OCI-LY7 (cell line): ENCODE measurements around the gene CDH16. TPM values are rescaled to one million over a fixed set of nuclear protein-coding genes. Genes with fewer than 3 reads are reported as not detected.

ENCODE experiments used
- BruUV-seq: library from RNA; stranded (reverse); fragments of 400-500 nt; replicated peaks from 2 replicates; lab custom pipeline; 2021; lab: Mats Ljungman, UMichigan
- CTCF ChIA-PET: fragments of 300-600 bp; sonication (Branson Sonifier 250); formaldehyde crosslinking; loops from one replicate; lab custom pipeline; 2022; ENCODE audit warnings: antibody characterized with exemption; ENCODE audit not compliant: unreplicated experiment; lab: Charles Lee
- POLR2A ChIA-PET: fragments of 300-600 bp; sonication (Branson Sonifier 250); formaldehyde crosslinking; loops from one replicate; lab custom pipeline; 2022; ENCODE audit warnings: antibody characterized with exemption; lab: Charles Lee
- DNase-seq: peaks from one replicate; pipeline ENCODE4 v3.0.0-alpha.2; 2015; ENCODE audit warnings: low spot score
- H2AFZ ChIP-seq: fragments of 200-600 bp; sonication (generic), shearing (Covaris generic); 2 replicates; pipeline ENCODE4 v1.6.1; 2014; ENCODE audit warnings: mild to moderate bottlenecking, antibody characterized with exemption, low read length, moderate library complexity
- H3K27ac ChIP-seq: fragments of 200-600 bp; sonication (generic); 2 replicates; pipeline ENCODE4 v1.5.1; 2014; ENCODE audit warnings: mixed run types, low read depth, mild to moderate bottlenecking, moderate library complexity, low read length, inconsistent platforms; ENCODE audit not compliant: poor library complexity, severe bottlenecking
- H3K36me3 ChIP-seq: fragments of 200-600 bp; sonication (generic); 2 replicates; pipeline ENCODE4 v1.6.1; 2014; ENCODE audit warnings: mild to moderate bottlenecking, antibody characterized with exemption, low read length, moderate library complexity, mixed read lengths; ENCODE audit not compliant: insufficient read depth
- H3K4me1 ChIP-seq: fragments of 200-600 bp; sonication (generic); 2 replicates; pipeline ENCODE4 v1.5.1; 2014; ENCODE audit warnings: mild to moderate bottlenecking, low read length; ENCODE audit not compliant: insufficient read depth, poor library complexity, severe bottlenecking
- H3K4me2 ChIP-seq: fragments of 200-600 bp; sonication (generic); 2 replicates; pipeline ENCODE4 v1.6.1; 2014; ENCODE audit warnings: mild to moderate bottlenecking, low read length
- H3K4me3 ChIP-seq: fragments of 200-600 bp; sonication (generic); 2 replicates; pipeline ENCODE4 v1.5.1; 2014; ENCODE audit warnings: mild to moderate bottlenecking, low read depth, low read length; ENCODE audit not compliant: poor library complexity, severe bottlenecking
- H3K79me2 ChIP-seq: fragments of 200-600 bp; sonication (generic); 2 replicates; pipeline ENCODE4 v1.6.1; 2016; ENCODE audit warnings: low read depth, mild to moderate bottlenecking, low read length, moderate library complexity, mixed read lengths; ENCODE audit not compliant: insufficient read depth
- H3K9me2 ChIP-seq: fragments of 200-600 bp; sonication (generic); 2 replicates; pipeline ENCODE4 v1.6.1; 2016; ENCODE audit warnings: mild to moderate bottlenecking, low read length, mixed read lengths; ENCODE audit not compliant: insufficient read depth
- H3K9me3 ChIP-seq: fragments of 200-600 bp; sonication (generic); 2 replicates; pipeline ENCODE4 v1.6.1; 2014; ENCODE audit warnings: mild to moderate bottlenecking, mixed run types, low read length, mixed read lengths
- H4K20me1 ChIP-seq: fragments of 200-600 bp; sonication (generic); 2 replicates; pipeline ENCODE4 v1.6.1; 2014; ENCODE audit warnings: mild to moderate bottlenecking, antibody characterized with exemption, low read length, moderate library complexity, mixed read lengths; ENCODE audit not compliant: insufficient read depth
- EZH2phosphoT487 ChIP-seq: fragments of 200-600 bp; sonication (generic); IDR thresholded peaks from 2 replicates; pipeline ENCODE4 v1.6.1; 2018; ENCODE audit warnings: low read depth, borderline replicate concordance, mild to moderate bottlenecking, mixed run types, antibody characterized with exemption, low read length, moderate library complexity, mixed read lengths
- intact Hi-C: fragments of 100-400 bp; cut with micrococcal nuclease; formaldehyde crosslinking; loops from one replicate; pipeline ENCODE4 v1.10.0; 2022; ENCODE audit not compliant: unreplicated experiment
- total RNA-seq, 2 experiments: library from RNA; depleted of rRNA in 1 of 2; stranded (reverse); fragments of >200 nt in 1 of 2; shearing (Covaris generic) in 1 of 2; gene quantifications; 2 replicates each; pipeline ENCODE4 v1.2.3, GENCODE V29; 2014 to 2022
- TF ChIP-seq, protein P1 (sequence below): fragments of 200-600 bp; sonication (generic); conservative IDR thresholded peaks from 2 replicates; pipeline ENCODE4 v1.5.1; 2014; ENCODE audit warnings: mild to moderate bottlenecking, antibody characterized with exemption, low read length, moderate library complexity, mixed read lengths

Gene CDH16
- total RNA-seq, 2 experiments from 2014 or later = not detected

DNA sequence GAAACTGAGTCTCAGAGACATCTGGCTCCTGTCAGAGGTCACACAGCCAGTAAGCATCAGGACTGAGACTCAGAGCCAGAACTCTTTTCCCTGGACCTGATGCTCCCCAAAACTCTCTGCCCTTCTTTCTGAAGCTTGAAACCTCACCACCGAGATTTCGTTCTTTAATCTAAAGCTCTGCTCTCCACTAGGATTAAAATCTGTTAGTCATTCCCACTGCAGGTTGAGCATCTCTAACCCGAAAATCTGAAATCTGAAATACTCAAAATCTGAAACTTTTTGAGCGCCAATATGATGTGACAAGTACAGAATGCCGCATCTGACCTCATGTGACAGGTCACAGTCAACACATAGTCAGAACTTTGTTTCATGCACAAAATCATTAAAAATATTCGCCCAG, 2.2 kb downstream of the CDH16 start:
- Histone ChIP-seq H3K4me3 (no peak overlapping the region), H3K9me2 (no peaks in the 10 kb centered on the region), H3K9me3 (no peaks in the 10 kb centered on the region), H3K4me2 (no peak overlapping the region), H2AFZ (no peak overlapping the region), H3K27ac (no peak overlapping the region), H4K20me1 (no peaks in the 10 kb centered on the region), H3K4me1 (no peaks in the 10 kb centered on the region), H3K36me3 (no peaks in the 10 kb centered on the region), H3K79me2 (no peaks in the 10 kb centered on the region)
- TF ChIP-seq EZH2phosphoT487 = no peak
- TF ChIP-seq, protein P1, sequence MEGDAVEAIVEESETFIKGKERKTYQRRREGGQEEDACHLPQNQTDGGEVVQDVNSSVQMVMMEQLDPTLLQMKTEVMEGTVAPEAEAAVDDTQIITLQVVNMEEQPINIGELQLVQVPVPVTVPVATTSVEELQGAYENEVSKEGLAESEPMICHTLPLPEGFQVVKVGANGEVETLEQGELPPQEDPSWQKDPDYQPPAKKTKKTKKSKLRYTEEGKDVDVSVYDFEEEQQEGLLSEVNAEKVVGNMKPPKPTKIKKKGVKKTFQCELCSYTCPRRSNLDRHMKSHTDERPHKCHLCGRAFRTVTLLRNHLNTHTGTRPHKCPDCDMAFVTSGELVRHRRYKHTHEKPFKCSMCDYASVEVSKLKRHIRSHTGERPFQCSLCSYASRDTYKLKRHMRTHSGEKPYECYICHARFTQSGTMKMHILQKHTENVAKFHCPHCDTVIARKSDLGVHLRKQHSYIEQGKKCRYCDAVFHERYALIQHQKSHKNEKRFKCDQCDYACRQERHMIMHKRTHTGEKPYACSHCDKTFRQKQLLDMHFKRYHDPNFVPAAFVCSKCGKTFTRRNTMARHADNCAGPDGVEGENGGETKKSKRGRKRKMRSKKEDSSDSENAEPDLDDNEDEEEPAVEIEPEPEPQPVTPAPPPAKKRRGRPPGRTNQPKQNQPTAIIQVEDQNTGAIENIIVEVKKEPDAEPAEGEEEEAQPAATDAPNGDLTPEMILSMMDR = no peak
- DNase-seq = no peak
- intact Hi-C loops = no loop called here
- CTCF ChIA-PET = no interaction called here
- POLR2A ChIA-PET = interaction anchor here (1.6 kb wide), 1 partner anchor 12 kb away, joined by 5 read pairs; no protein-coding TSS in a partner anchor
- BruUV-seq = no TSS peak

DNA sequence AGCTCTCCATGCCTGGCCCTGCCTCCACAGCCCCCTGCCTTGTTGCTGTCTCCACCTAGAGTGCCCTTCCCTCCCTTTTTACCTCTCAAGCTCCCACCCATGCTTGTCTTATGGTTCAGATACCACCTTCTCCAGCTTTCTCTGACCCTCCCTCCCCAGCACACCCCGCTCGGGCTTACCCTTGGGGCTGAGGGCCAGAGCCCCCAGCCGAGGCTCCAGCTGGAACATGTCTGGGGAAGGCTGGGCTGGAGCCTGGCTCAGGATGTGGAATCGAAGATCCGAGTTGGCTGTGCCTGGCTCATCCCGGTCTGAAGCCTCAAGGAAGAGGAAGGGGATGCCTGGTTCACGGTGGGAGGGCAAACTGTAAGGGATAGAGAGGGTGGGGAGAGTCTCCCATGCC, 3.6 kb downstream of the CDH16 start:
- no peak overlapping the region for H3K27ac ChIP-seq
- CTCF ChIA-PET = no interaction called here
- POLR2A ChIA-PET = no interaction called here
- no peaks in the 10 kb centered on the region for H3K79me2 ChIP-seq
- no peaks in the 10 kb centered on the region for H3K4me1 ChIP-seq
- H3K9me2 ChIP-seq = no peaks in the 10 kb centered on the region
- intact Hi-C loops = no loop called here
- H3K4me2 ChIP-seq = no peak overlapping the region
- no peaks in the 10 kb centered on the region for H3K9me3 ChIP-seq
- BruUV-seq = no TSS peak
- no peak for DNase-seq
- H3K4me3 ChIP-seq = no peak overlapping the region
- no peaks in the 10 kb centered on the region for H3K36me3 ChIP-seq
- H4K20me1 ChIP-seq = no peaks in the 10 kb centered on the region
- TF ChIP-seq EZH2phosphoT487 = no peak
- TF ChIP-seq, protein P1 = no peak
- H2AFZ ChIP-seq = no peak overlapping the region

DNA sequence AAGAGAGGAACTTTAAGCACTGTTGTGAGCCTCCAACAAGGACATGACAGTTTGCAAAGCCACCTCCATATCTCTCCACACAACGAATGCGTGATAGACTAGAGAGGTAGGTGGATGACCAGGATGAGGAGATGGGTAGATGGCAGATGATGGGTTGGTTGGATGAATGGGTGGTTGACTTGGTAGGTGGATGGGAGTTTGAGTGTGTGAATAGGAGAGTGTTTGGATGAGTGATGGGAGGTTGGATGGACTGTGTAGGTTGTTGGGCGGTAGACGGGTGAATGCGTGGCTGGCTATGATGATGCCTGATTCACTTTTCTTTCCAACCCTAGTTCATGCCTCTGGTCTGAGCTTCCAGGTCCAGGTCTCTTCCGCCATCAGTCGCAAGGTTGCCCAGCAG, 4.1 kb downstream of the CDH16 start:
- TF ChIP-seq EZH2phosphoT487 = no peak
- Histone ChIP-seq H3K4me1 (no peaks in the 10 kb centered on the region), H3K4me2 (no peak overlapping the region), H3K4me3 (no peak overlapping the region), H4K20me1 (no peaks in the 10 kb centered on the region), H3K9me2 (no peaks in the 10 kb centered on the region), H2AFZ (no peak overlapping the region), H3K27ac (no peak overlapping the region), H3K9me3 (no peaks in the 10 kb centered on the region), H3K36me3 (no peaks in the 10 kb centered on the region), H3K79me2 (no peaks in the 10 kb centered on the region)
- no TSS peak for BruUV-seq
- ChIA-PET CTCF (no interaction called here), POLR2A (no interaction called here)
- DNase-seq = no peak
- intact Hi-C loops = no loop called here
